RWPE1 (cell line): ENCODE data around the gene SLC1A6.

ENCODE experiments used
- CTCF ChIA-PET: fragments of 350-600 bp; sonication (Branson Sonifier 250); formaldehyde crosslinking; extraction: SDS; loops from one replicate; lab custom pipeline; 2021; lab: Yijun Ruan, JAX
- POLR2A ChIA-PET: fragments of 400-600 bp; formaldehyde crosslinking; extraction: SDS; loops from one replicate; lab custom pipeline; 2020; ENCODE audit warnings: antibody characterized with exemption; ENCODE audit not compliant: low non-redundant PET; lab: Yijun Ruan, JAX
- DNase-seq: peaks from one replicate; pipeline ENCODE4 v3.0.0; 2012; ENCODE audit warnings: low spot score
- H3K27ac ChIP-seq: fragments of 450-650 bp; 2 replicates; pipeline ENCODE4 v1.5.1; 2017
- CTCF ChIP-seq: fragments of 450-650 bp; conservative IDR thresholded peaks from 2 replicates; pipeline ENCODE4 v1.5.1; 2017; ENCODE audit warnings: low read depth, mild to moderate bottlenecking

SLC1A6 gene

GRCh38 chr19:15015946-15016542 is 36.4 kb upstream of the SLC1A6 start:
- POLR2A ChIA-PET, result no interaction called here
- no peak for TF ChIP-seq CTCF

GRCh38 chr19:15014579-15014978 is 34.9 kb upstream of the SLC1A6 start:
- no peak overlapping the region for H3K27ac ChIP-seq
- TF ChIP-seq CTCF, result no peak
- peak; percentile 26 for DNase-seq
- ChIA-PET CTCF (no interaction called here), POLR2A (no interaction called here)

More at GRCh38 chr19:15015946-15016542, 36.4 kb upstream of the SLC1A6 start:
- no peak overlapping the region for H3K27ac ChIP-seq
- CTCF ChIA-PET, result no interaction called here
- peak; percentile 24 for DNase-seq

- DNase-seq, result no peak
- CTCF ChIA-PET, result no interaction called here
- POLR2A ChIA-PET, result no interaction called here
- TF ChIP-seq CTCF, result no peak
- H3K27ac ChIP-seq, result no peak overlapping the region
Observed at GRCh38 chr19:15010501-15011300, 31.0 kb upstream of the SLC1A6 start.

DNA sequence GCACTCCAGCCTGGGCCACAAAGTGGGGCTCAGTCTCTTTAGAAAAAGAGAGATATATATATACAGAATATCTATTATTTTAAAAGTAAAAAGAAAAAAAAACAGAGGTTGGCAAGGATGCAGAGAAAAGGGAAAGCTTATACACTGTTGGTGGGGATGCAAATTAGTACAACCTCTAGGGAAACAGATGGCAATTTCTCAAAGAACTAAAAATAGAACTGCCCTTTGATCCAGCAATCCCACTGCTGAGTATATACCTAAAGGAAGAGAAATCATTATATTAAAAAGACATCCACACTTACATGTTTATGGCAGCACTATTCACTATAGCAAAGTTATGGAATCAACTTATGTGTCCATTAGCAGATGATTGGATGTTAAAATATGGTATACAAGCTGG is 28.6 kb upstream of the SLC1A6 start:
- CTCF ChIA-PET, result no interaction called here
- no peak for TF ChIP-seq CTCF
- H3K27ac ChIP-seq, result no peak overlapping the region
- POLR2A ChIA-PET, result no interaction called here
- no peak for DNase-seq

DNA sequence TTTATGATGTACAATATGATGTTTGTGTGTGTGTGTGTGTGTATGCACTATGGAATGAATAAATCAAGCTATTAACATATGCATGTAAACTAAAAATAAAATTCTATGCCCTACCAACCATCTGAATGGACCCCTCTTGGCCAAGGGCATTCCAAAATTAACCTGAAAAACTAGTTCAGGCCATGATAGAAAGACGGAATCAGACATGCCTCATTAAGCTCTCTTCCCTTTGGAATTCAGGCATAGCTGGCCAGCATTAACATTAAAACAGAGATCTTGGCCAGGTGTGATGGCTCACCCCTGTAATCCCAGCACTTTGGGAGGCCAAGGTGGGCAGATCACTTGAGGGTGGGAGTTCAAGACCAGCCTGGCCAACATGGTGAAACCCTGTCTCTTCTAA is 18.3 kb upstream of the SLC1A6 start:
- ChIA-PET POLR2A (no interaction called here), CTCF (interaction anchor here (0.5 kb wide), 1 partner anchor 15 kb away, joined by 3 read pairs; no protein-coding TSS in a partner anchor)
- TF ChIP-seq CTCF, result no peak
- no peak overlapping the region for H3K27ac ChIP-seq
- no peak for DNase-seq

DNA sequence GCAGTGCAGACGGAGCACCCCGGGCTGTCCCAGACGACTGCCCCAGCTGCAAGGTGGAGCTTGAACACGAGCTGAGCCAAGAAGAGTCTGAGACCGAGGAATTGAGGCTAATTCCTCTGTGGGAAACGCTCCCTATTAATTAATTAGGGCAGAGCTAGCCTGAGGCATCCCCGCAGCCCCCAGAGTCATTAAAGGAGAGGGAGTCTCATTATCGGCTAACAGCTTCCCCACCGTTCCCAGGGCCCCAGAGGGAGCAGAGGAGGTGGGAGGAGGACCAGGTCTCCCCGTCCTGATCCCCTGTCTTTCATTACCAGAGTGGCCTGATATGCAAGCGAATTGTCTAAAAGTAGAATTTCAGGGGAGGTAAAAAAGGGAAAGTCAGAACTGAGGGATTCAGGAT is 13.1 kb upstream of the SLC1A6 start:
- ChIA-PET POLR2A (no interaction called here), CTCF (no interaction called here)
- H3K27ac ChIP-seq, result no peak overlapping the region
- no peak for DNase-seq
- no peak for TF ChIP-seq CTCF
